ENCODE measurements around the gene ZBP1. TPM values are rescaled to one million over a fixed set of nuclear protein-coding genes. Genes with fewer than 3 reads are reported as not detected.

ZBP1 gene
- total RNA-seq, 4 donors from 2014 or later: 0.19 TPM; not detected in 3

- intact Hi-C loops (cut with DNase I; ENCODE audit: low total_unique reads): no loop called here
- no peak overlapping the region for H3K4me3 ChIP-seq (ENCODE audit: low read depth, poor library complexity, severe bottlenecking)
- TF ChIP-seq, protein P1, sequence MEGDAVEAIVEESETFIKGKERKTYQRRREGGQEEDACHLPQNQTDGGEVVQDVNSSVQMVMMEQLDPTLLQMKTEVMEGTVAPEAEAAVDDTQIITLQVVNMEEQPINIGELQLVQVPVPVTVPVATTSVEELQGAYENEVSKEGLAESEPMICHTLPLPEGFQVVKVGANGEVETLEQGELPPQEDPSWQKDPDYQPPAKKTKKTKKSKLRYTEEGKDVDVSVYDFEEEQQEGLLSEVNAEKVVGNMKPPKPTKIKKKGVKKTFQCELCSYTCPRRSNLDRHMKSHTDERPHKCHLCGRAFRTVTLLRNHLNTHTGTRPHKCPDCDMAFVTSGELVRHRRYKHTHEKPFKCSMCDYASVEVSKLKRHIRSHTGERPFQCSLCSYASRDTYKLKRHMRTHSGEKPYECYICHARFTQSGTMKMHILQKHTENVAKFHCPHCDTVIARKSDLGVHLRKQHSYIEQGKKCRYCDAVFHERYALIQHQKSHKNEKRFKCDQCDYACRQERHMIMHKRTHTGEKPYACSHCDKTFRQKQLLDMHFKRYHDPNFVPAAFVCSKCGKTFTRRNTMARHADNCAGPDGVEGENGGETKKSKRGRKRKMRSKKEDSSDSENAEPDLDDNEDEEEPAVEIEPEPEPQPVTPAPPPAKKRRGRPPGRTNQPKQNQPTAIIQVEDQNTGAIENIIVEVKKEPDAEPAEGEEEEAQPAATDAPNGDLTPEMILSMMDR (IDR thresholded peaks at IDR 0.05): peak in 1 of 3 donors; percentile 23
- TF ChIP-seq POLR2A (IDR thresholded peaks at IDR 0.05): no peak
- 77 to 89% methylated on average over 4 of the region's 4 CpGs for WGBS, 2 donors
- no peak for DNase-seq (ENCODE audit: low spot score in 2 of 2)
Observed at GRCh38 chr20:57587278-57587988, 32.8 kb downstream of the ZBP1 start.

GRCh38 chr20:57586943-57587277 lies 33.3 kb downstream of the ZBP1 start:
- DNase-seq (ENCODE audit: low spot score in 2 of 2): no peak
- 89 to 92% methylated on average over 10 of the region's 10 CpGs for WGBS, 2 donors
- no peak for TF ChIP-seq POLR2A (IDR thresholded peaks at IDR 0.05)
- TF ChIP-seq, protein P1 (IDR thresholded peaks at IDR 0.05): no peak
- intact Hi-C loops (cut with DNase I; ENCODE audit: low total_unique reads): no loop called here
- no peak overlapping the region for H3K4me3 ChIP-seq (ENCODE audit: low read depth, poor library complexity, severe bottlenecking)

GRCh38 chr20:57586370-57586793 lies 33.8 kb downstream of the ZBP1 start:
- TF ChIP-seq, protein P1 (IDR thresholded peaks at IDR 0.05): no peak
- no peak for TF ChIP-seq POLR2A (IDR thresholded peaks at IDR 0.05)
- no peak for DNase-seq (ENCODE audit: low spot score in 2 of 2)
- H3K4me3 ChIP-seq (ENCODE audit: low read depth, poor library complexity, severe bottlenecking): no peak overlapping the region
- intact Hi-C loops (cut with DNase I; ENCODE audit: low total_unique reads): no loop called here
- 61 to 64% methylated on average over 8 of the region's 8 CpGs for WGBS, 2 donors

- no peak for DNase-seq (ENCODE audit: low spot score in 2 of 2)
- WGBS, 2 donors: 72 to 76% methylated on average over 17 of the region's 17 CpGs
- TF ChIP-seq, protein P1 (IDR thresholded peaks at IDR 0.05): no peak
- TF ChIP-seq POLR2A (IDR thresholded peaks at IDR 0.05): no peak
- intact Hi-C loops (cut with DNase I; ENCODE audit: low total_unique reads): no loop called here
- no peak overlapping the region for H3K4me3 ChIP-seq (ENCODE audit: low read depth, poor library complexity, severe bottlenecking)
Observed at GRCh38 chr20:57585466-57586213, 34.6 kb downstream of the ZBP1 start.

GRCh38 chr20:57584768-57585461 lies 35.3 kb downstream of the ZBP1 start:
- 61 to 64% methylated on average over 8 of the region's 8 CpGs for WGBS, 2 donors
- no peak overlapping the region for H3K4me3 ChIP-seq (ENCODE audit: low read depth, poor library complexity, severe bottlenecking)
- no peak for DNase-seq (ENCODE audit: low spot score in 2 of 2)
- intact Hi-C loops (cut with DNase I; ENCODE audit: low total_unique reads): no loop called here
- TF ChIP-seq, protein P1 (IDR thresholded peaks at IDR 0.05): no peak
- TF ChIP-seq POLR2A (IDR thresholded peaks at IDR 0.05): no peak
